GM12891 (cell line): ENCODE results near the gene DRAM1.

Experiments used
- PAX5 ChIP-seq: IDR thresholded peaks from 2 replicates; pipeline ENCODE4 v1.6.1; 2011; ENCODE audit warnings: low read length, moderate library complexity, mild to moderate bottlenecking; ENCODE audit not compliant: insufficient read depth, severe bottlenecking
- POLR2A ChIP-seq: IDR thresholded peaks from 2 replicates; pipeline ENCODE4 v1.6.1; 2011; ENCODE audit warnings: low read depth, low read length, control low read depth
- POLR2AphosphoS5 ChIP-seq: IDR thresholded peaks from 2 replicates; pipeline ENCODE4 v1.6.1; 2011; ENCODE audit warnings: low read depth, low read length, control low read depth
- POU2F2 ChIP-seq: IDR thresholded peaks from 2 replicates; pipeline ENCODE4 v1.6.1; 2011; ENCODE audit warnings: low read depth, mild to moderate bottlenecking, control low read depth, low read length, moderate library complexity
- TAF1 ChIP-seq: IDR thresholded peaks from 2 replicates; pipeline ENCODE4 v1.6.1; 2011; ENCODE audit warnings: low read depth, low read length, control low read depth

GRCh38 chr12:101830367-101831325 lies 46.7 kb upstream of the DRAM1 start, which contains the start of gene GNPTAB:
- no peak for TF ChIP-seq POLR2A
- TF ChIP-seq TAF1, result no peak
- TF ChIP-seq POLR2AphosphoS5, result no peak
- TF ChIP-seq POU2F2, result no peak
- no peak for TF ChIP-seq PAX5
